SJSA1 (cell line): ENCODE data around the gene MAST4. TPM values are rescaled to one million over a fixed set of nuclear protein-coding genes. Genes with fewer than 3 reads are reported as not detected.
A peak's percentile ranks its signal among the peaks of the same experiment; 100 is the strongest.

ENCODE experiments used
- DNase-seq, 2 experiments: peaks; one replicate each; pipeline ENCODE4 v3.0.0-alpha.2; 2015 to 2020; ENCODE audit warnings: low spot score in 2 of 2, low read depth in 1 of 2
- H3K27ac ChIP-seq: fragments of 250-450 bp; sonication (Bioruptor Pico); 2 replicates; pipeline ENCODE4 v1.5.1; 2020; ENCODE audit warnings: mild to moderate bottlenecking, moderate library complexity
- H3K27me3 ChIP-seq: fragments of 250-450 bp; sonication (Bioruptor Pico); replicated peaks from 2 replicates; pipeline ENCODE4 v1.5.1; 2020; ENCODE audit warnings: mild to moderate bottlenecking, moderate library complexity
- H3K36me3 ChIP-seq: fragments of 250-450 bp; sonication (Bioruptor Pico); 2 replicates; pipeline ENCODE4 v1.5.1; 2020; ENCODE audit warnings: mild to moderate bottlenecking
- H3K4me1 ChIP-seq: fragments of 250-450 bp; sonication (Bioruptor Pico); replicated peaks from 2 replicates; pipeline ENCODE4 v1.6.1; 2021; ENCODE audit warnings: mild to moderate bottlenecking
- H3K4me3 ChIP-seq: fragments of 250-450 bp; sonication (Bioruptor Pico); 2 replicates; pipeline ENCODE4 v1.5.1; 2020; ENCODE audit warnings: mild to moderate bottlenecking
- H3K9me3 ChIP-seq: fragments of 250-450 bp; sonication (Bioruptor Pico); replicated peaks from 2 replicates; pipeline ENCODE4 v1.5.1; 2020; ENCODE audit warnings: mild to moderate bottlenecking
- total RNA-seq: library from RNA; depleted of rRNA; stranded (reverse); fragments of >200 nt; shearing (Covaris generic); gene quantifications from 2 replicates; pipeline ENCODE4 v1.2.3, GENCODE V29; 2014

The MAST4 gene
- total RNA-seq, 1 experiment from 2014 or later: 2.3 TPM

DNA sequence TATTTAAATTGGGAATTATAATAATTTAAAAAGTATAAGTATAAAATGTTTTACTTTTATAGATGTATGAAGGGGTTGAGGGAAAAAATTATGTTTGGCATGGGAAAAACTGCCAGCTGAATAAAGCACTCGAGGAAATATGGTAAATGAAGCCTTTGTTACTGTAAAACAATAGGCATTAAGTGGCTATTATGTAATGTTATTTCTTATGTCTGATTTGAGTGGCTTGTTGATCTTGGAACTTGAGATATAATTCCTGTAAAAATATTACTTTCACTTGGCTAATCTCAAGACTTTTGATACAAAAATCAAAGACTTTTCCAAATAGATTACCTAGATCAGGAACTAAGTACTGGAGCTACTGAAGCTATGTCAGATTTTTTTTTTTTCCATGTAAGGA, 417.5 kb downstream of the MAST4 start:
- H3K27ac ChIP-seq: no peak overlapping the region
- no peaks in the 10 kb centered on the region for H3K36me3 ChIP-seq
- no peaks in the 10 kb centered on the region for H3K27me3 ChIP-seq
- DNase-seq: no peak
- no peaks in the 10 kb centered on the region for H3K9me3 ChIP-seq
- H3K4me3 ChIP-seq: no peak overlapping the region
- H3K4me1 ChIP-seq: peaks cover 33% of the 10 kb centered on the region

DNA sequence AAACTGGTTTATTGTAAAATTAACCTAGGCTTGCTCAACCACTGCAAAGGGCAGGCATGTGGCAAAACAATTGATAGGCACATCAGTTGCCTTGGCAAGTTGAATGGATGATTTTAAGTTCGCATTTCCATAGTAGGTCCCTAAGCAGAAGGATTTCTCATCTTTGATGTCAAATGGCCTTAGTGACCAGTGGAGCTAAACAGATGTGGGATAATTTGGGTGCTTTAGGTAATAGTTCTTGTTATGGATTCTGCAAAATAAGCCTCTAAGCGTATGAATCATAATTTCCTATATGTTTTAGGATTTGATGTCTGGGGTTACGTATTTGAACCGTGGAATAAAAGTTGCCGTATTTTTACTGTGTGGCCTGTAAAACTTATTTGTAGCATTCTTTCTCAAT, 418.0 kb downstream of the MAST4 start:
- H3K4me1 ChIP-seq: peaks cover 33% of the 10 kb centered on the region
- H3K27me3 ChIP-seq: no peaks in the 10 kb centered on the region
- no peak overlapping the region for H3K27ac ChIP-seq
- H3K9me3 ChIP-seq: no peaks in the 10 kb centered on the region
- no peaks in the 10 kb centered on the region for H3K36me3 ChIP-seq
- H3K4me3 ChIP-seq: no peak overlapping the region
- no peak for DNase-seq

DNA sequence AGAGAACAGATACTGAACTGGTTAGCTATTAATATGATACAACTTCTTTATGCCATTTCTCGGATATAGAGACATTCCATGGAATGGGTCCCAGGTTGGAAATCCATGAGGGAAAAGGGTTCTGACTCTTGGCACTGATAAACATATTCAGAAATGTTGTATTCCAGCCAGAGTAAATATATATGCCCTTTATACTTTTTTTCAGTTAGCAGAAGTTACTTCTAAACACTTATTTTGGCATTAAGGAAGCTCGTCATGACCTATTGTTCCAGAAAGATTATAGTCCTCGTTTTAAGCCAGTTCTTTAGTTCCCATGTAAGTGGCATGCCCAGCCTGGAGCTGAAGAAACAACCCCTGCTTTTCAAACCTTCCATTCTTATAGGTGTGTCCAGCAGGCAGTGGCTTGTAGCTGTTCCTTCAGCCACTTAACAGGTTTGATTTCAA, 418.8 kb downstream of the MAST4 start:
- Histone ChIP-seq H3K27me3 (no peaks in the 10 kb centered on the region), H3K36me3 (no peaks in the 10 kb centered on the region), H3K27ac (no peak overlapping the region), H3K4me3 (no peak overlapping the region), H3K4me1 (peaks cover 33% of the 10 kb centered on the region), H3K9me3 (no peaks in the 10 kb centered on the region)
- DNase-seq: no peak

DNA sequence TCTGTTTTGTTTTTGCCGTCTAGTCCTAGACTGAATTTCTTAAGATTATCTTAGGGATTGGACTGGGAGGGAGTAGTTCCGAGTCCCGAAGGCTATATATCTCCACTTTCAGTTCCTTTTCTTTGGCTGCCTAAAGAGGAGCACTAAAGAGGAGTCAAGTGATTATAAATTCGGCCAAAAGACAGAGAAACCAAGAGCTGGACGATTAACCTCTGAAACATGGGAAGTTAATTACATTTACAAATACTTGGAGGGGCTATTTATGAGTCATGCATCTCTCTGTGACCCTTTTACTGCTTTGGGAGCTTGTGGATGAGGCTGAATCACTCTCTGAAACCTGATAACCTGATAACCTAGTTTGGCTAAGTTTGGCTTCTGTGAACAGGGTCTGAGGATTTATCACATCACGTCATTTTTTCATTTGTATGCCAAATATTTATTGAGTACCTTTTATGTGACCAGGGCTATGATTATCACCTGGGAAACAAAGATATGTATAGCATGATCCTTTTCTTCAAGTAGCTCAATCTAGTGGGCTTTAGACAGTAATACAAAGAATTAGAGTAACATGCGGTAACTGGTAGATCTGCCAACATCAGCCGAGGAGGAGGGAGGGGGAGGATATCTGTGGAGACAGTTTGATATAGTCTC, 419.5 kb downstream of the MAST4 start:
- H3K27ac ChIP-seq: no peak overlapping the region
- peaks cover 26% of the 10 kb centered on the region for H3K4me1 ChIP-seq
- peak in 1 of 2 experiments; percentile 21 for DNase-seq
- H3K4me3 ChIP-seq: no peak overlapping the region; the same call in 1 of the 2 replicates
- H3K27me3 ChIP-seq: no peaks in the 10 kb centered on the region
- H3K9me3 ChIP-seq: no peaks in the 10 kb centered on the region
- H3K36me3 ChIP-seq: no peaks in the 10 kb centered on the region

DNA sequence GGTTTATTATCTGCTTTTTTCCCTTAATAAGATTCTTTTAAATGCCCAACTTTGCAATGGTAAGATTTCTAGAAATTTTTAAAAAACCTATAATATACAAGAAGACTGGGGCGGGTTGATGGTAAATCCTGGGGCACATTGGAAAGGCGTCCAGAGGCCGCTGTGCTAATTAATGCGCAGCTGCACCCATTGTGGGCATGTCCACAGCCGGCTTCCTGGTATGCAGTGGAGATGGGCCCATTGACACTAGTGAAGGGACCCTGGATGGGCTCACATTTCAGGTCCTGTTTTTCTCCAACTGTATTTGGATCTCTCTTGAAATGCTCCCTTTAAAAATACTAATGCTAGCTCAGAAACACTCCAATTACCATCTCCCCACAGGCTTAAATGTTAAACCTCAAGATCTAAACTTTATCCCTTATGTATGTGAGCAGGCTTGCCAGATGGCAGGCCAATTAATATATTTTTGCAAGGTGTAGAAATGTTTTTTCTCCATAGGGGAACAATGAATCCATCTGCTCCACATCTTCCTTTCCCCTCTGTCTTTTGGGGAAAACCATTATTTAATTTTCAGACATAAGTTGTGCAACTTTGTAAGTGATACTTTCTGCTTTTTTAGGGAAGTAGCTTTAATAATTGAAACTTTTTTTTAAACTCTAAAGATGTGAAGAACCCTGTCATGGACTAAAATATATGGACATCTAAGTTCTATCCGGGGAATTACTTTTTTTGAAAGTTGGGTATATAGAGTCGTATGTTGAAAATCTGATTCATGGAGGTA, 423.1 kb downstream of the MAST4 start:
- Histone ChIP-seq H3K9me3 (no peaks in the 10 kb centered on the region), H3K36me3 (no peaks in the 10 kb centered on the region), H3K27ac (no peak overlapping the region), H3K27me3 (no peaks in the 10 kb centered on the region), H3K4me3 (no peak overlapping the region), H3K4me1 (peaks cover 12% of the 10 kb centered on the region)
- no peak for DNase-seq

GRCh38 chr5:67020096-67020615, 424.0 kb downstream of the MAST4 start:
- Histone ChIP-seq H3K4me3 (no peak overlapping the region), H3K27ac (no peak overlapping the region), H3K9me3 (no peaks in the 10 kb centered on the region), H3K36me3 (no peaks in the 10 kb centered on the region), H3K27me3 (no peaks in the 10 kb centered on the region), H3K4me1 (peaks cover 7% of the 10 kb centered on the region)
- no peak for DNase-seq

DNA sequence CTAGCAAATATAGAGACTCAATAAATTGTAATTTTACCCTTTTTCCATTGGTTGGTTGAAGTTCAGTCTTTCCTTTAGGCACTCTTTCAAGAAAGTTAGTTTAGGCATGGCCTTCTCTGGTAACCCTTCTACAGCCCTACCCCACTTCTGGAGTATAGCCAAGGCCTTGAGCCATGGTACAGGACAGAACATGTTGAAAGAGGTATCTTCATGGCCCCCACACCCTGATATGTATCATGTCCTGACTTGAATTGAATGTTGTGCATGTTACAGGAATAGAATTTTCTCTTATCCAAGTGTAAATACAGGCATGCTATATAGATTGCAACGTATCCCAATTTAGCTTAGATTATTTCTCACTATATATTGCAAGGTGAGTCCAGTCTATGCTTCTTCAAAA, 424.8 kb downstream of the MAST4 start:
- Histone ChIP-seq H3K27me3 (no peaks in the 10 kb centered on the region), H3K4me3 (no peak overlapping the region), H3K36me3 (no peaks in the 10 kb centered on the region), H3K9me3 (no peaks in the 10 kb centered on the region), H3K4me1 (no peaks in the 10 kb centered on the region), H3K27ac (no peak overlapping the region)
- DNase-seq: no peak

DNA sequence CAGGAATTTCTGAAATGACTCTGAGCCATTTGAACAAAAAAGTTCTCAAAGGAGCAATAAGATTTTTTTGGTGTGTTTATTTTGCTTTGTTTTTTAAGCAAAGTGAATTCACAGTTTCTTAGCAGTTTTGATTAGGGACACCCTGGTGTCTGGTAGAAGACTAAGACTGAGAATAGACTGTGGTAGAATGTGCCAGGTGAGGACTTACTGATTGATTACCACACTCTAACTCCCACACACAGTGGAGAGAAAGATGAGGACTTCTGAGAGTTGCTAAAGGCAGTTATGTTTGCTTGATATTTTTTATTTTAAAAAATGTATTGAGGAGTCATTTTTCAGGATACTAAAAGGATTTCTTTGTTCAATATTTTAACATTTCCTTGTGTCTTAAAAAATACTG, 425.3 kb downstream of the MAST4 start:
- Histone ChIP-seq H3K9me3 (no peaks in the 10 kb centered on the region), H3K4me3 (no peak overlapping the region), H3K36me3 (no peaks in the 10 kb centered on the region), H3K27ac (no peak overlapping the region), H3K4me1 (no peaks in the 10 kb centered on the region), H3K27me3 (no peaks in the 10 kb centered on the region)
- DNase-seq: no peak

DNA sequence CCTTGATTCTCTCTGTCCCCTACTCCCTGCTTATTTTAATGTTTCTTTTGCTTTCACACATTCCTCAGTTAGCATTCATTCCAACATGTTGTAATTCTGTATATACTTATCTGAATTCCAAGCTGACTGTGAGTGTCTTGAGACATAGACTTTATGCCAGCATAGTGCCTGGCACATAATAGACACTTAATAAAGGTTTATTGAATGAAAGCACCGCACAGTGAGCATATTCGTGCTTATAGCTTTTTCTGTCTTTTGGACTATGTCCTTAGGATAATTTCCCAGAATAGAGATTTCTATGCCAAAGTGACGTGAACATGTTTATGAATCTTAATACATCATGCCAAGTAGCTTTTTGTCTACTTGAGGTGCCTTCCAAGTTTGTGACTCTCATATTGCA, 425.8 kb downstream of the MAST4 start:
- Histone ChIP-seq H3K9me3 (no peaks in the 10 kb centered on the region), H3K27ac (no peak overlapping the region), H3K4me3 (no peak overlapping the region), H3K27me3 (no peaks in the 10 kb centered on the region), H3K36me3 (no peaks in the 10 kb centered on the region), H3K4me1 (no peaks in the 10 kb centered on the region)
- no peak for DNase-seq

- H3K4me3 ChIP-seq: no peak overlapping the region
- no peak for DNase-seq
- H3K9me3 ChIP-seq: no peaks in the 10 kb centered on the region
- H3K36me3 ChIP-seq: no peaks in the 10 kb centered on the region
- no peaks in the 10 kb centered on the region for H3K27me3 ChIP-seq
- H3K27ac ChIP-seq: no peak overlapping the region
- H3K4me1 ChIP-seq: 0 out of 2 replicates have a peak, but pooled peaks cover 3% of the 10 kb centered on the region
Observed at GRCh38 chr5:67025457-67025856, 429.3 kb downstream of the MAST4 start.

DNA sequence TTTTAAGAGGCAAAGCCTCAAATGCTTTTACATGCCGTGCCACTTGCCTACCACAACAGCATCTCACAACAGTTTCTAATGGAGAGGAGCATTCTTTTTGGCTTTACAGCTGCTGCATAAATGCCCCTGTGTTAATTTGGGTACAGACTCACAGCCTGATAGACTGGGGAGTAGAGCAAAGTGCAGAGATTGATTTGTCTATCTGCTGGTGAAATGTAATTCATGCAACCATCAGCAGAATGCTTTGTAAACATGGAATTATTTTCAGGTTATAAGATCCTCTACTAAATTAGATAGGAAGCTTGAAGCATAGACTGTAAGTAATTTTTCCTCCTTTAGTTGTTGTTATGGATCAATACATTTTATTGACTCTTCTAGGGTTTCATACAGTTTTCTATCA, 430.1 kb downstream of the MAST4 start:
- H3K36me3 ChIP-seq: no peaks in the 10 kb centered on the region
- no peaks in the 10 kb centered on the region for H3K9me3 ChIP-seq
- no peak overlapping the region for H3K4me3 ChIP-seq
- no peak for DNase-seq
- no peak overlapping the region for H3K27ac ChIP-seq
- H3K27me3 ChIP-seq: no peaks in the 10 kb centered on the region
- H3K4me1 ChIP-seq: 0 out of 2 replicates have a peak, but pooled peaks cover 5% of the 10 kb centered on the region

- Histone ChIP-seq H3K4me3 (no peak overlapping the region), H3K4me1 (0 out of 2 replicates have a peak, but pooled peaks cover 5% of the 10 kb centered on the region), H3K27me3 (no peaks in the 10 kb centered on the region), H3K36me3 (no peaks in the 10 kb centered on the region), H3K9me3 (no peaks in the 10 kb centered on the region), H3K27ac (no peak overlapping the region)
- DNase-seq: no peak
Observed at GRCh38 chr5:67027171-67027570, 431.0 kb downstream of the MAST4 start.

GRCh38 chr5:67028371-67028770, 432.2 kb downstream of the MAST4 start:
- Histone ChIP-seq H3K9me3 (no peaks in the 10 kb centered on the region), H3K4me1 (0 out of 2 replicates have a peak, but pooled peaks cover 5% of the 10 kb centered on the region), H3K27ac (no peak overlapping the region), H3K4me3 (no peak overlapping the region), H3K36me3 (no peaks in the 10 kb centered on the region), H3K27me3 (no peaks in the 10 kb centered on the region)
- no peak for DNase-seq

DNA sequence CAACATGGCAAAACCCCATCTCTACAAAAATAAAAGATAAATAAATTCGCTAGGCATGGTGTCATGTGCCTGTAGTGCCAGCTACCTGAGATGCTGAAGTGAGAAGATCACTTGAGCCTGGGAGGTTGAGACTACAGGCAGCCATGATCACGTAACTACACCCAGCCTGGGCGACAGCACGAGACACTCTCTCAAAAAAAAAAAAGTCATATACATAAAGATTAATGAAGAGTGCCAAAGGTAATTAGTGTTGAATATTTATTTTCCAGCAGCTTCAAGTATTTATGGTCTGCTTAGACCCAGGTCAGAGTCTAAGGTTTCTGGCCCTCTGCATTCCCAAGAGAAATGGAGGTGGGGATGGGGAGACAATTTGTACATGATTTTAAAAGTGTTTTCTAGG, 432.7 kb downstream of the MAST4 start:
- Histone ChIP-seq H3K36me3 (no peaks in the 10 kb centered on the region), H3K27ac (no peak overlapping the region), H3K4me1 (0 out of 2 replicates have a peak, but pooled peaks cover 5% of the 10 kb centered on the region), H3K27me3 (no peaks in the 10 kb centered on the region), H3K9me3 (no peaks in the 10 kb centered on the region), H3K4me3 (no peak overlapping the region)
- no peak for DNase-seq
